B cell (primary cell): ENCODE data around the gene GLIS1.

Experiments used
- CTCF ChIP-seq: fragments of 200-600 bp; IDR thresholded peaks from one replicate; pipeline ENCODE4 v1.8.0; 2022; ENCODE audit warnings: antibody characterized with exemption, mild to moderate bottlenecking
- EZH2 ChIP-seq: IDR thresholded peaks from 2 replicates; pipeline ENCODE4 v1.6.1; 2012; ENCODE audit warnings: borderline replicate concordance, low read depth, mild to moderate bottlenecking, moderate library complexity, low read length; ENCODE audit not compliant: insufficient read depth, poor library complexity, severe bottlenecking

DNA sequence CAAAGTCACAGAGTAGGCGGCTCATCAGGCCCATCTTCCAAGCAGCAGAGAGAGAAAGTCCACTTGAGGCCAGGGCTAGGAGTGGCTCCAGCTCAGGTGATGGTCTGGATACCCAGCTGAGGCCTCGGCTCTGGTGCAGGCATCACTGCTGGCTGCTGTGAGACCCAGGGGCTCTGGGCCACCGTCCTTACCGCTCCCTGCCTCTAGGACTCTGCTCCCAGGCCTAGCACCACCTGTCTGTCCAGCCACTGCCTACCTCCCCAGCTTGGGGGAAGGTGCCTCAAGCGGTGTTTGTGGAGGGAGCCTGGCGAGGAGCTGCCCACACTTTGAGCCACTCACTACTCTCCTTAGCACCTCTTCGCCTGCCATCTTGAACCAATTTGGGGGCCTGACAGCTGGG, 221.9 kb downstream of the GLIS1 start:
- TF ChIP-seq CTCF (no peak), EZH2 (no peak)
